ENCODE data around the gene TBC1D14.
"Not testable (repeated sequence)": the region's sequence is repeated elsewhere in the genome, so short reads cannot be mapped to it uniquely, and the experiment has no call there.

Gene TBC1D14

GRCh38 chr4:6910340-6910959, 824 bp downstream of the TBC1D14 start:
- DNase-seq (ENCODE audit: low read depth): no peak

- no peak for DNase-seq (ENCODE audit: low read depth)
Observed at GRCh38 chr4:6910960-6911874, 1.6 kb downstream of the TBC1D14 start.

- DNase-seq (ENCODE audit: low read depth): not testable (repeated sequence)
Observed at GRCh38 chr4:6911917-6912316, 2.3 kb downstream of the TBC1D14 start.

GRCh38 chr4:6912441-6912840, 2.8 kb downstream of the TBC1D14 start:
- DNase-seq (ENCODE audit: low read depth): no peak

GRCh38 chr4:6913350-6913905, 3.8 kb downstream of the TBC1D14 start:
- no peak for DNase-seq (ENCODE audit: low read depth)

GRCh38 chr4:6914448-6914847, 4.8 kb downstream of the TBC1D14 start:
- DNase-seq (ENCODE audit: low read depth): no peak

GRCh38 chr4:6915041-6916005, 5.7 kb downstream of the TBC1D14 start:
- DNase-seq (ENCODE audit: low read depth): no peak

GRCh38 chr4:6916069-6916586, 6.5 kb downstream of the TBC1D14 start:
- no peak for DNase-seq (ENCODE audit: low read depth)

GRCh38 chr4:6916587-6917460, 7.2 kb downstream of the TBC1D14 start:
- peak; percentile 48 for DNase-seq (ENCODE audit: low read depth)

- DNase-seq (ENCODE audit: low read depth): no peak
Observed at GRCh38 chr4:6917461-6918271, 8.0 kb downstream of the TBC1D14 start.

GRCh38 chr4:6918338-6918737, 8.7 kb downstream of the TBC1D14 start:
- DNase-seq (ENCODE audit: low read depth): no peak

- no peak for DNase-seq (ENCODE audit: low read depth)
Observed at GRCh38 chr4:6920171-6920570, 10.5 kb downstream of the TBC1D14 start.

GRCh38 chr4:6923507-6923906, 13.9 kb downstream of the TBC1D14 start:
- DNase-seq (ENCODE audit: low read depth): no peak

- DNase-seq (ENCODE audit: low read depth): no peak
Observed at GRCh38 chr4:6924361-6924779, 14.7 kb downstream of the TBC1D14 start.

- DNase-seq (ENCODE audit: low read depth): no peak
Observed at GRCh38 chr4:6925357-6925836, 15.8 kb downstream of the TBC1D14 start.

- no peak for DNase-seq (ENCODE audit: low read depth)
Observed at GRCh38 chr4:6926081-6926480, 16.5 kb downstream of the TBC1D14 start.

- peak; percentile 43 for DNase-seq (ENCODE audit: low read depth)
Observed at GRCh38 chr4:6926681-6927478, 17.3 kb downstream of the TBC1D14 start.

- no peak for DNase-seq (ENCODE audit: low read depth)
Observed at GRCh38 chr4:6928081-6928480, 18.5 kb downstream of the TBC1D14 start.

GRCh38 chr4:6929339-6929811, 19.7 kb downstream of the TBC1D14 start:
- no peak for DNase-seq (ENCODE audit: low read depth)

All from stimulated activated CD8-positive, alpha-beta memory T cell treated with anti-CD3 and anti-CD28 coated beads, Interleukin-12 subunit alpha, Interleukin-12 subunit beta, amount 100 ng/mL, for 1 hour (primary cell).